Fibroblast of skin of left quadriceps (primary cell): Measurements from ENCODE around the gene ABCC8.

Experiments
- DNase-seq, 2 experiments: peaks; one replicate each; pipeline ENCODE4 v3.0.0-alpha.2; 2013; ENCODE audit warnings: low read depth in 2 of 2

The ABCC8 gene

DNA sequence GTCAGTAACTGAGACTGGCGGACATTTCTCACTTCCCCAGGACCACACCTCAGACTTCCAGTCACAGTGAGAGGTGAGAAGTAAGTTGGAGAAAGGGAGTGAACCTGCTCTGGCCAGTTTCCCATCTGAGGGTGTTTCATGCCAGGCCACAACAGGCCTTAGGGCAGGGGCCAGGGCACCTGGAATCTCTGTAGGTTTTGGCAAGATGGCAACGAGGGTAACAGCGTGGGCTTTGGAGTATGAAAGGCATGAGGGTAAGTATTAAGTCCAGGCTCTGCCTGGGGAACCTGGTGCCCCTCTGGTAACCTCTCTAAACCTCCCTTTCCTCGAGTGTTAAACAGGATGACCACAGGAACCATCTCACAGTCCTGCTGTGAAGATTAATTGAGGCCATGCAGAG, 28.5 kb upstream of the ABCC8 start:
- DNase-seq = no peak

DNA sequence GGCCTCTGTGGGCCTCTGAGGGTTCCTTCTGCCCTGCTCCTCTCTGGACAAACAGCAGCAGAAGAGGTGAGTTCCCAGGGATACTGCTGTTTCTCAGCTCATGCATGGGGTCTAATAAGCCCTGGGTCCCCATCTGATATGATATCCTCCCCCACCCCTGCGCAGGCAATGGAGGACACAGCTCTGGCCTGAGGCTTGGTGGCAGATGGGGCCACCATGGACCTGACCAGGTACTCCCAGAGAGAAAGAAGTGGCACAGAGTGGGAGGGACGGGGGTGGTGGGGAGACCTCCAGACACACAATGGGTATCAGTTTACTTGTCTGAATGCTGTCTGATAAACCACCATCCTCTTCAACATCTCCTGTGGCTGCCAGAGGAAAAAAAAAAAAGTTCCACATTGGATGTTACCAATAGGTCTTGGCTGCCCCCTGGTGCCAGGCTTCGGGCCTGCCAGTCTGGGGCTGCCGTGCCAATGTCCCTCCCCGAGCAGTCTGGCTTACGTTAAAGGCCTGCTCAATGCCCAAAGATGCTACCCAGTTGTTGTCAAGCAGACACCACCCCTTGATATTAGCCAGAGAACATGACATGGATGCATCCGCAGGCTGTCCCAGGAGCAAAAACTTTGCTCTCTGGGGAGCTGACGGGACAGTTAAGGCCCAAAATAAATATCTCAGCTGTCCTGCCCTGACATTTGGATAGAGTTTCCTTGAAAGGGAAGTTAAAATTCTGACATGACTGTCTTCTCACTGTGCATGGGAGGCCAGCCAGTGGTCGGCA, 27.9 kb upstream of the ABCC8 start:
- DNase-seq = peak; percentile 14 to 20

DNA sequence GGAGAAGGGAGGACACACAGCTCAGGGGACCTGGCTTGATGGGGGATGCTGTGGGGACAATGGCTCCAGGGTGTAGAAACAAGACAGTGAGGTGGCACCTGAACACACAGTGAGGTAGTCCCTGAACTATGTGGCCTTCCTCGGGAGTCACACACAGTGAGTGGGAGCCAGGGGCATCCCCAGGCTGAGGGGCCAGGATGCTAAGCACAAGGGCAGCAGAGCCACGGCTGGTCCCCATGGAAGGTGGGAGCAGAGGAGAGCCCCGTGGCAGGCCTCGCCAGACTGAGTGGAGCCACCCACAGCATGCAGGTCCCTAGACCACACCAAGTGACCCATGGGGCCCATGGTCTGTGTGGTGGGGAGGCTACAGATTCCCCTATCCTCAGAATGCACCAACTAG, 26.0 kb upstream of the ABCC8 start:
- no peak for DNase-seq

DNA sequence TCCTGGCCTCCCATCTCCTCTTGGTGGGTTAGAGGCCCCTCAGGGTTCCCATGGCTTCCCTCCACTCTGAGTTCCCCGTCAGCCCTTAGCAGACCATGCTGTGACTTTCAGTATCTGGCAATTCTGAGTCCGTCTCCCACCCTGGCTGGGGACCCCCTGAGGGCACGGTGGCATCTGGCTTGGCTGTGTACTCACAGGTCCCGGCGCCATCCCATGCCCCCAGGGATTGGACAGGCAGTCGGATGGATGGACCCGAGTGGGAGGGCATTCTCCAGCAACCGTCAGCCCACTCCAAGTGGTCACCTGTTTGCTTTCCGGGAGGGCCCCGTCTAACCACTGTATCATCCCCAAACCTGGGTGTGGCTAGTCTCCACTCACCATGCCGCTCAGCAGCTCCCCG, 24.0 kb upstream of the ABCC8 start:
- DNase-seq = no peak

DNA sequence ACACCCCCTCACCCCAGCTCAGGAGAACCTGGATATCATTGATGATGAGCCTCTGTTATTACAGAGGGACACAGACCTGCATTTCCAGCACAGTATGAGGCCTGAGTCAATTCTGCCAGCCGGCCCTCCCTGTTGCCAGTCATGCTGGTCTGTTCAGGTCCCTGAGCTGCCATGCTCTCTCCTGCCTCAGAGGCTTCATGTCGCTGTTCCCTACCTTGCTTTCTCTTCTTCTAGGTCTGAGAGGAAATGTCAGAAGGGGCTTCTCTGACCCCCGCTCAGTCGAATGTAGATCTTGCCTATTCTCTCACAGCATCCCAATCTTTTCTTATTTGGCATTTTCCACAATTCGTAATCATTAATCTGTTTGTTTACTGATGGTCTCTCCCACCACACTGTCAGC, 21.8 kb upstream of the ABCC8 start:
- no peak for DNase-seq

DNA sequence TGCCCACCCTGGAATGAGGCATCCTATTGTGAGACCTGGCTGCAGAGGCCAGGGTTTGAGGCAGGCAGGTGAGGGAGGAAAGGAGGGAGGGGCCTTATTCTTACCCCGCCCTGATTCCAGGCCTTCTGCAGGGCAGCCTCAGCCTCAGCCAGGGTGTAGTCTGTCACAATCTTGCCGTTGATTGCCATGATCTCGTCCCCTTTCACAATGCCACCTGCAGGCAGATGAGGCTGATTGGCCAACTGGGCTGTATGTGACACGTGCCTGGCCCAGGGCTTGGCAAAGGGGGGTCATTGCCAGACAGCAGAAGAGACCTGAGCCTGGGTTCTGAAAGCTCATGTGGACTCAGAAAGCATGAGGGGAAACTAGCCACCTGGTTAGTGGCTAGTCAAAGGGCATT, 21.4 kb upstream of the ABCC8 start:
- no peak for DNase-seq

DNA sequence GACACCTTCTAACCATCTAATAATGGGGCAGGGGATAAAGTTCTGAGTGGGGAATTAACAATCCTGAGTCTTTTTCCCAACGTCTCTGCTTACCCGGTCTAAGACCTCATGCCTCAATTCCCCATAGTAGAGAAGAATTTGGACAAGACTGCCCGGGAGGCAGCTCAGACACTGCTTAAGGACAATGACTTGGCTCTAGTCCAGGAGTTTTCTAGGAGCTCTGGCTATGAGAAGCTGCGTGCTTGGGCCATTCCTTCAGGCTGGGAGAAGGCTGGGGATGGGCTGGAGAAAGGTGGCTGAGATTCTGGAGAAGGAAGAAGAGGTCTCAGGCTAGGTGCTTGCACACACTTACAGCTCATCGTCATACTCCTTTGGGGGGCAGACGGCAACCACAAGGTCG, 19.8 kb upstream of the ABCC8 start:
- DNase-seq = no peak

DNA sequence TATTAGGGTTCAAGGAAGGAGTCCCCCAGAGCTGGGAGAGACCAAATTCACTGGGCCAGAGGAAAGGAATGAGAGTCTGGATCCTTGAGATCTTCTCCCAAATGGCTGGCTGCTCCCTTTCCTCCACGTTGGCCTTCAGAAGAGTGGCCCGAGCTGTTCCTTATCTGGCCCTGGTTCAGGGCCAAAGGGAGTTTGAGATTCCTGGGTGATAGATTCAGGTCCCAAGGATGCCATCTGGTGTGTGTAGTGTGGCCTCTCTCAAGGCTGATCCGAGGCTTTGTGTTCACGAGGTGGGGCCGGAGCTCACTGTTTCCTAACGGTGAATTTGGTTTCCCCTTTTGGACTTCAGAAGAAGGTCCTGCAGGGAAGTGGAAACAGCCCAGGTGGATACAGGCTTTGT, 17.4 kb upstream of the ABCC8 start:
- no peak for DNase-seq

DNA sequence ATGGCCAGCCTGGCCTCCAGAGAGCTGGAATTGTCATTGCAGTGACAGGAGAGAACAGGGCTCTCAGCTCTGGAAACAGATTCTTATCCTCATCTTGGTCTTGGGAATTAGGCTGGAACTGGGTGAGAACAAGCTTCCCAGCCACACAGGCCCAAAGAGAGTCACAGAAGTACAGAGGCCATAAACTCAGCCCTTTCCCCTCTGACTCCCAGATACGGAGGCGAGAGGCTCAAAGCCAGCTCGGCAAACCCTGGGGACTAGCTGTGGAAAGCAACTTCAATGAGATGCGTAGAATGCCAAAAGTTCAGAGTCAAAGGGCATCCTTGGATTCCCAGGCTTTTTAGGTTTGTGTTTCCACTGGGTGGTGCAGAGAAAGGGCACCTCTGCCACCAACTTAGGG, 14.3 kb upstream of the ABCC8 start:
- DNase-seq = no peak

DNA sequence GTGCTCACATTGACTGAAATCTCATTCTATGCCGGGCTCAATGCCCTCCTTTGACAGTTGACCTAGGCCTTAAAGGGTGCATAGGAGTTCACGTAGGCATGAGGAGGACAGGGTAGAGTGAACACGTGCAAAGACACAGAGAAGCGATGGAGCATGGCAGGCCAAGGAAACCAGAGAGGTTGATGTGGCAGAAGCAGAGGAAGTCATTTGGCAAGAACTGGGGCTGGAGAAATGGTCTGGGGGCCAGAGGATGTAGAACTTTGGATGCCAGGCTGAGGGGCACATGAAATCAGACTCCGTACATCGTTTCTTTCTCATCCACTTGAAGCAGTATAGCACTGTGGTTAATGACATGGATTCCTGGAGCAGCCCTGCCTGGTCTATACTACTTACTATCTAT, 13.6 kb upstream of the ABCC8 start:
- no peak for DNase-seq

DNA sequence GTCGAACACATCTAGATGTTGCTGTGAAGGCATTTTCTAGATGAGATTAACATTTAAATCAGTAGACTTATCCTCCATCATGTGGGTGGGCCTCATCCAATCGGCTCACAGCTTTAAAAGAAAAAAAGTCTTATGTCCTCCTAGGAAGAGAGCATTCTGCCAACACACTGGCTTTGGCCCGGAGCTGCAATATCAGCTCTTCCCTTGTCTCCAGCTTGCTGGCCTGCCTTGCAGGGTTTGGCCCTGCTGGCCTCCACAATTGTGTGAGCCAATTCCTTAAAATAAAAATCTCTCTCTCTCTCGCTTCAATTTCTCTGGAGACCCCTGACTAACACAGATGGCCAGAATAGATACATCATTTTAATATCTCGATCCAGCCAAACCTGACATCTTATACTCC, 13.1 kb upstream of the ABCC8 start:
- DNase-seq = no peak

DNA sequence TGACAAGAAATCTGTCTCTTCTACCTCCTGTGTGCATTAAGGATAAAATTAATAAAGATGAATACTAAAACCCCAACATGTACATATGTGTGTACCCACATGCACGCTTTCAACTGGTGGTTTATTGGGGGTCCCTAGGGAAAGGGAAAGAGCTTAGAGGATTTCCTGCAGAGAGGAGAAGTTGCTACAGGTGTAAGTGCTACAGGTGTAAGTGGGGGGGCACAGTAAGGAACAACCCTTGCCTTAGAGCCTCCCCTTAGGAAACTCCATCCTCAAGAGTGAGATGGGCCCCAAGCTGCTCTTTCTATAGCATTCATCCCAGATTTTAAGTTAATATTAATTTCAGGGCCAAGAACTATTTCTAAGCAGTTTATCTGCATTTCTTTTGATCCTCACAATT, 11.9 kb upstream of the ABCC8 start:
- DNase-seq = no peak

DNA sequence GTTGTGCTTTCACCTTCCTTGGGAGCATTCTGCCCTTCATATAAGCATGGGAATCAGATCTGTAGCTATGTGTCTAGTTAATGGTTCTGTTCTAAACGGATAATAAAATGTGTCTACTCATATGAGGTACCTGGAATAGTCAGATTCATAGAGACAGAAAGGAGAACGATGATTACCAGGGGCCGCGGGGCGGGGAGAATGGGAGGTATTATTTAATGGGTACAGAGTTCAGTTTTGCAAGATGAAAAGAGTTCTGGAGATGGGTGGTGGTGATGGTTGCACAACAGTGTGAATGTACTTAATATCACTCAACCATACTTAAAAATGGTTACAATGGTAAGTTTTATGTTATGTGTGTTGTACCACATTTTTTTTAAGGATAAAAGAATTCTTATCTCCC, 10.0 kb upstream of the ABCC8 start:
- DNase-seq = no peak

DNA sequence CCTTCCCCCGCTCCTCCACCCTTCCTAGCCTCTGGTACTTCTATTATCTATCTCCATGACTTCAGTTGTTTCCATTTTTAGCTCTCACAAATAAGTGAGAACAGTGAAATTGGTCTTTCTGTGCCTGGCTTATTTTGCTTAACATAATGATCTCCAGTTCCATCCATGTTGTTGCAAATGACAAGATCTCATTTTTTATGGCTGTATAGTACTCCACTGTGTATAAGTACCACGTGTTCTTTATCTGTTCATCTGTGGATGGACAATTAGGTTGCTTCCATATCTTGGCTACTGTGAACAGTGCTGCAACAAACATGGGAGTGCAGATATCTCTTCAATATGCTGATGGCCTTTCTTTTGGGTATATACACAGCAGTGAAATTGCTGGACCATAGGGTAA, 6.9 kb upstream of the ABCC8 start:
- no peak for DNase-seq

DNA sequence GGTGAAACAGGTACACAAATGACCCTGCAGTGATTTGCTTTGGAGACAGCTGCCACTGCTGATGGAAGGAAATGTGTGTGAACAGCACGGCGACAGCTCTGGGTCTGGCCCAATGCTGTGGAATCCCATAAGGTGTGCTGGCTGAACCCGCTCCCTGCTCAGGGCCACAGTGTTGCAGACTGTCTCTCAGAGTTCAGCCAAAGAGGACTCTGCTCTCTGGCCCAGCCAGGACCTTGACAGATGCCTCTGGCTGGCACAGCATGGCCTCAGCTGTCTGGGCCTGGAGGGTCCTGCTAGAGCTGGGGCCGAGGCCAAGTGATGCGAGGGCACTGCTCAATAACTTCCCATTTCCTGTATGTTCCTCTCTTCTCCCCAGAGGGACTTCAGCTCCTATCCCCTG, 5.3 kb upstream of the ABCC8 start:
- no peak for DNase-seq

DNA sequence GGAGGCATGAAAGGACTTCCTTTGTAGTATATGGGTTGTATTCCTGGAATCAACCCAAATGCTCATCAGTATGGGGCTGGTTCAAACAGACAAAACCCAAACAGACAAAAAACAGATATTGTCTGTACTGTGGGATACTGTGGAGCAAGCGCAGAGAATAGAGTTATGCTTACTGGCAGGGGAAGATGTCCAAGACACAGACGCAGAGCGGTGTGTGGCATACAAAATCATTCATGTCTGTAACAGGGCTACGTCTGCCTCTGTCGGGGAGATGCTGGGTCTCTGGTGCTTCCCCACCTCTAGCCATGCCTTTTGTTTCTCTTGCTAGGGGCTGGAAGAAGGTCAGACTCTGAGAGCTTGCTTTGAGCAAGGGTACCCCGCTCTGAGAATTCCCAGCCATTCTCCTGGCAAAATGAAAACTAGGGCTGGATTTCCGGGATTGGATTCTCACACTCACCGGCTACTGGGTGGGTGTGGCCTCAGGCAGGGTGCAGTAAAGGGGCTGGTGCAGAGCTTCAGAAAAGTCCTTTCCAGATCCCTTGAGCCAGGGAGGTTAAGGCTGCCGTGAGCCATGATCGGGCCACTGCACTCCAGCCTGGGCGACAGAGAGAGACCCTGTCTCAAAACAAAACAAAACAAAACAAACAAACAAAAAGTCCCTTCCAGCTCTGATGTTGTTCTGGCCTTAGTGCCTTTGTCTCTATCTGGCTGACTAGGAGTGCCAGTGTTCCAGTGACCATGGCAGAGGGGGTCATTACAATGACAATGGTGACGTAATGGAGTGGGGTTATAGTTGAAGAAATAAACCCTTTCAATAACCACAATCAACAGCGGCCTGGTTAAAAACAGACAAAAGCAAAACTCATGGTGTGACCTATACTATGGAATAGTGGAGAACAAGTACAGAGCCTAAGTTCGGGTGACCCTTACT, 2.9 kb upstream of the ABCC8 start:
- DNase-seq = no peak

DNA sequence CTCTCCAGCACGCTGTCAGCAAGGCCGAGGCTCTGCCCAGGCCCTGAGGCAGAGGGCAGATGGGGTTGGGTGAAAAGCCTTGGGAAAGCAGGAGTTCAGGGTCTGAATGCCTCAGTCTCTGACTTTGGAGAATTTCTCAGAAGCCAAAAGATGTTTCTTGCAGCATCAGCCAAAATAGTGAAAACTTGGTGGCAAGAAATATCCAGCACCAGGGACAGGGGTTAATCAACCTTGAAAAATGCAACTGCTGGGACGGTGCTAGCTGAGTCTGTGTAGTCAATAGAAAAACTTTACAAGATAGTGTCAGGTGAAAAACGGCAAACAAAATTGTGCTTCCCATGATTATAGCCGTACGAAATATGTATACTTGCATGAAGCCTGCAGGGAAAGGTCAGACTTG, 1.4 kb upstream of the ABCC8 start:
- no peak for DNase-seq

DNA sequence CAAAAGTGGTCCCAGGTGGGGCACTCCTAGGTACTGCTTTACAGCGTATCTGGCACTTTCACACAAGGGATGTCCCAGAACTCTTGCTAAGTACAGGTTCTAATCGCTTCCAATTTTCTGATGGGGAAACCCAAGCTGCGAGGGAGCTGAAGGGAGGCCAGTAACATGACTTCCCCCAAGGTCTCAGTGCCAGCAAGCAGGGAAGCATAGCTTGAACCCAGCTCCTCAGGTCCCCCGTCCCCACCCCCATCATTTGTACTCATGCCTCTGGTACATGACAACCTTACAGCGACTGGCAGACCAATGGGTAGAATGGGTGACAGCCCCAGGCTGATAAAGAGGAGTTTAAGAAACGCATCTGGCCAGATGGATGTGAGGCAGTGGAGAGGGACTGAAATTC, 716 bp upstream of the ABCC8 start:
- DNase-seq = no peak

DNA sequence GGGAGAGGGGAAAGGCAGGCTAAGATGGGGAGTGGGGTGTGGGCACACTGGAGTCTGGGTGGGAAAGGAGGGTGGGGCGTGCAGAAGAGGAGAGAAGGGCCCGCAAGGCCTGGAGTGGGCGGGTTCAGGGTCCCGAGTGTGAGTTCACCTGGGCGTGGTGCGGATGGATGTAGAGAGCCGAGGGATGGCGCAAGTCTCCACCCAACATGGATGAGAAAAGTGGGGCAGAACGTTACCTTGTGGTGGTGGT, 364 bp upstream of the ABCC8 start:
- no peak for DNase-seq

DNA sequence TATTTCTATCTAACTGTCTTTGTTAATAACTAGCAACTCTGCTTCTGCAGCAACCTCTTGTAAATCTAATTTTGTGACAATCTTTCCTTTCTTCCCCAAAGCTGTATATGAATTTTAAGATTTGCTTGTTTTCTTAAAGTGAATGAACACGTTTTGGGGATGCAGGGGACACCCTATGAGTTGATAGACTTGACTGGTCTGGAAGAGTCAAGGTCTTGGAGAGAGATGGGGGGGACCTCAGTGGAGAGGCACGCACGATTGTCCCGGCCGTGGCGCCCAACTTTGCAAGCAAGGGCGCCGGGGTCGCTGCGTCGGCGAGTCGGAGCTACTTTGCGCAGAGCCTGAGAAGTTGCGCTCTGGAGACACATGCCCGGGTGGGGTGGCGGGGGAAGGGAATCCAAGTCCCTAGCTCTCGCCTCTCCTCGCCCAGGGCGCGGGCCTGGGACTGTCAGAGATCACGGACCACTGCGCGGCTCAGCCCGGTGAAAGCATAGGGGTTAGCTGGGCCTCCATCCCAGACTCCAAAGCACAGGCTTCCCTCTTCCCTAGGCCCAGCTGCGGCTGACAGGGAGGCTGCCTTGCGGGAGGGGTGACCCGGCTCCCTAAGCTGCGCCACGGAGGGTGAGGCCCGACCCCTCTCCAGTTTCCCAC, 854 bp downstream of the ABCC8 start:
- no peak for DNase-seq

DNA sequence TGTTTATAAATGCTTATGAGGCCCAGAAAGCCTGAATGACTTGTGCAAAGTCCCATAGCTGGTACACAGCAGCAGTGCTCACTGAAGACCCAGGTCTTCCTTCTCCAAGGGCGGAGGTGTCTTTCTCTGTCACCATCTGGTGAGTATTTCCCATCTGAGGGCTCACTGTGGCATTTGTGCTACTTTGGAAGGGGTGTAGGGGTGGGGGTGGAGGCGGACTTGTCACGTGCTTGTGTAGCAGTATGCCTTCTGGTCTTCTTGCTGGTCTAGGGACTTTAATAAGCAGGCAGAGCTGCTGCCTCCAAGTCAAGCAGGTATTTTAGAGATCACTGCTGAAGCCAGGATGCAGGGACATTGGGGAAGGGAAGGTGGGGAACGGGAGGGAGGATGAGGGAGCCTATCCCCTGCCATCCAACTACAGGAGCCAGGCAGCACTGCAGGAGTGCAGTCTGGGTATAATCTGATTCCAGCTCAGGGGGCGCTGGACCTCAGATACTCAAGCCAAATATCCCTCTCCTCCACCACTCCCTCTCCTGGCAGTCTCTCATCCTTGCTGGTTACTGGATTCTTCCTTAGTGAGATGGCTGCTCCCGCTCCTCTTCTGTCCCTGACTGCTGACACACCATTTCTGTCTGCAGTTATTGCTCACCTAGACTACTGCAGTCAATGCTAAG, 3.4 kb downstream of the ABCC8 start:
- no peak for DNase-seq

DNA sequence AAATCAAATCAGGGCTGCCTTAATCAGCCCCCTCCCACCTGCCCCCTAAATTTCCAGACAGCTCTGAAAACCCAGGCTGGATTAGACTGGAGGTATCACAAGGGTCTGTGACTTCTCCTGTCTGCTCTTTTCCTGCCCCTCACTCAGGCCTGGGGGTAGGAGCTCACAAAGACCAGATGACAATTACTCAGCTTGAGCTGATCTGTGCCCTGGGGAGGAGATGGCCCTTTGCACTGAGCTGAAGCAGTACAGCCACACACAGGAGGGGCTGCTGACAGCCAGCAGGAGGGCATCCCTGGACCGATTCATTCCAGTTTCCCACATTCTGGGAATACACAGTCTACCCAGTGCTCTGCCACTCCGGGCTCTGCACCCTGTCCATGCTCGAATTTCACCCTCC, 4.2 kb downstream of the ABCC8 start:
- DNase-seq = no peak

DNA sequence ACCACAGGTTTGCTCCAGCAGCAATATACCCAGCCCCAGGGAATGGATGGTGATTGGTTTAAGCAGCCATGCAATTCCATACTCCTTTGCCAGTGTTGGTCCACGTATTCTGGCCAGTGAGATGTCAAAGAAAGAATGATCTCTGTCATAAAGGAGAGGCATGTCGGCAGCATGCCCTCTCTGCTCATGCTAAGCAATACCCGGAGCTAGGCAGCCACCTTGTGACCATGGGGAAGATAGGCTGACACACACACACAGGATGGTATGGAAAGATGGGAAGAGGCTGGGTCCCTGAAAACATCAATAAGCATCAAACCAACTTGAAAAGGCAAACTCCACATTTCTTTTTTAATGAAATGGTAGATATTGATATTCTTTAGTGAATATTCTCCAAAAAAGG, 5.1 kb downstream of the ABCC8 start:
- DNase-seq = no peak
